K562 (cell line): Measurements from ENCODE around the gene JPH3.

Experiments used
- ZC3H11A ChIP-seq: IDR thresholded peaks from 2 replicates; pipeline ENCODE4 v1.6.1; 2012; ENCODE audit warnings: low read depth, low read length, improper control_type of control experiment
- ZNF785 ChIP-seq: fragments of 250-450 bp; sonication (Bioruptor Pico); IDR thresholded peaks from 2 replicates; pipeline ENCODE4 v1.4.0; 2020; ENCODE audit warnings: mild to moderate bottlenecking
- TF ChIP-seq, protein P1 (sequence below): sonication (generic); formaldehyde crosslinking; IDR thresholded peaks from 2 replicates; pipeline ENCODE4 v1.8.1; 2023; ENCODE audit warnings: mild to moderate bottlenecking, missing genetic modification reagents
- TF ChIP-seq, protein P2 (sequence below), 2 experiments: fragments of 450-650 bp in 1 of 2; sonication (generic) in 1 of 2; formaldehyde crosslinking in 1 of 2; IDR thresholded peaks in 1 of 2; conservative IDR thresholded peaks in 1 of 2; 2 replicates each; pipeline versions ENCODE4 v1.6.1 to v1.8.1; 2016 to 2023; ENCODE audit warnings: mild to moderate bottlenecking in 2 of 2, moderate library complexity in 2 of 2, inconsistent platforms in 1 of 2, missing genetic modification reagents in 1 of 2
- TF ChIP-seq, protein P3 (sequence below), 3 experiments: IDR thresholded peaks in 2 of 3; conservative IDR thresholded peaks in 1 of 3; 2 replicates each; pipeline ENCODE4 v1.5.1; 2011 to 2012; ENCODE audit warnings: low read length in 3 of 3, mild to moderate bottlenecking in 3 of 3, control low read depth in 2 of 3, improper control_type of control experiment in 1 of 3, inconsistent platforms in 1 of 3, low read depth in 1 of 3, mixed read lengths in 1 of 3, moderate library complexity in 1 of 3; ENCODE audit not compliant: insufficient read depth in 2 of 3

DNA sequence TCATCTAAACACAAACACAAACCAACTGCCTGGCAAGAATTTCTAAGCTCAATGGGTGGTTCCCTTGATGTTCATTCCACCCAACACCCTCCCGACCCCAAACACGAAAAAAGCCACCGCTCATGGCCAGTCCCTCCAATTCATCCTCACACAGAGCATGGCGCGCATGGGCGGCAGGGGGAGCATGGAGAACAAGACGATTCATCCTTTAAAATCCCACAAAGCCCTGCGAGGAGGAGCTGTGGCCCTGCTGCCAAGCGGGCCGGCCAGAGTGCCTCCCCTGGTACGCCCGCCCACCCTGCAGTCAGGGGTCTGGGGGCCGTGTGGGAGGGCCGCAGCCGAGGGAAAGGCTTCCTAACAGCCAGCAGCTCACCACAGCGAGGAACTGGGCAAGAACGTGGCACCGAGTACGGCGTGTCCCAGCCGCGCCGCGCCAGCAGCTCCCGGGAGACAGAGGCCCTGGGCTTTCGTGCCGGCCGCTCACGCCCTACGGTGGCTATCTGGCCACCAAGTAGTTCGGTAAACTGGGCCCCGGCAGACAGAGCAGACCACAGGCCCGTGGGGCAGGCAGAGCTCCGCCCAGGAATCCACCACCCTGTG, 102.5 kb downstream of the JPH3 start:
- TF ChIP-seq, protein P1, sequence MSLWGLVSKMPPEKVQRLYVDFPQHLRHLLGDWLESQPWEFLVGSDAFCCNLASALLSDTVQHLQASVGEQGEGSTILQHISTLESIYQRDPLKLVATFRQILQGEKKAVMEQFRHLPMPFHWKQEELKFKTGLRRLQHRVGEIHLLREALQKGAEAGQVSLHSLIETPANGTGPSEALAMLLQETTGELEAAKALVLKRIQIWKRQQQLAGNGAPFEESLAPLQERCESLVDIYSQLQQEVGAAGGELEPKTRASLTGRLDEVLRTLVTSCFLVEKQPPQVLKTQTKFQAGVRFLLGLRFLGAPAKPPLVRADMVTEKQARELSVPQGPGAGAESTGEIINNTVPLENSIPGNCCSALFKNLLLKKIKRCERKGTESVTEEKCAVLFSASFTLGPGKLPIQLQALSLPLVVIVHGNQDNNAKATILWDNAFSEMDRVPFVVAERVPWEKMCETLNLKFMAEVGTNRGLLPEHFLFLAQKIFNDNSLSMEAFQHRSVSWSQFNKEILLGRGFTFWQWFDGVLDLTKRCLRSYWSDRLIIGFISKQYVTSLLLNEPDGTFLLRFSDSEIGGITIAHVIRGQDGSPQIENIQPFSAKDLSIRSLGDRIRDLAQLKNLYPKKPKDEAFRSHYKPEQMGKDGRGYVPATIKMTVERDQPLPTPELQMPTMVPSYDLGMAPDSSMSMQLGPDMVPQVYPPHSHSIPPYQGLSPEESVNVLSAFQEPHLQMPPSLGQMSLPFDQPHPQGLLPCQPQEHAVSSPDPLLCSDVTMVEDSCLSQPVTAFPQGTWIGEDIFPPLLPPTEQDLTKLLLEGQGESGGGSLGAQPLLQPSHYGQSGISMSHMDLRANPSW (CRISPR knock-in tag), result no peak
- TF ChIP-seq, protein P2, sequence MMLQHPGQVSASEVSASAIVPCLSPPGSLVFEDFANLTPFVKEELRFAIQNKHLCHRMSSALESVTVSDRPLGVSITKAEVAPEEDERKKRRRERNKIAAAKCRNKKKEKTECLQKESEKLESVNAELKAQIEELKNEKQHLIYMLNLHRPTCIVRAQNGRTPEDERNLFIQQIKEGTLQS (IDR thresholded peaks at IDR 0.05), result no peak
- TF ChIP-seq, protein P2 (CRISPR knock-in tag; conservative IDR thresholded peaks at IDR 0.05), result no peak
- TF ChIP-seq, protein P3, sequence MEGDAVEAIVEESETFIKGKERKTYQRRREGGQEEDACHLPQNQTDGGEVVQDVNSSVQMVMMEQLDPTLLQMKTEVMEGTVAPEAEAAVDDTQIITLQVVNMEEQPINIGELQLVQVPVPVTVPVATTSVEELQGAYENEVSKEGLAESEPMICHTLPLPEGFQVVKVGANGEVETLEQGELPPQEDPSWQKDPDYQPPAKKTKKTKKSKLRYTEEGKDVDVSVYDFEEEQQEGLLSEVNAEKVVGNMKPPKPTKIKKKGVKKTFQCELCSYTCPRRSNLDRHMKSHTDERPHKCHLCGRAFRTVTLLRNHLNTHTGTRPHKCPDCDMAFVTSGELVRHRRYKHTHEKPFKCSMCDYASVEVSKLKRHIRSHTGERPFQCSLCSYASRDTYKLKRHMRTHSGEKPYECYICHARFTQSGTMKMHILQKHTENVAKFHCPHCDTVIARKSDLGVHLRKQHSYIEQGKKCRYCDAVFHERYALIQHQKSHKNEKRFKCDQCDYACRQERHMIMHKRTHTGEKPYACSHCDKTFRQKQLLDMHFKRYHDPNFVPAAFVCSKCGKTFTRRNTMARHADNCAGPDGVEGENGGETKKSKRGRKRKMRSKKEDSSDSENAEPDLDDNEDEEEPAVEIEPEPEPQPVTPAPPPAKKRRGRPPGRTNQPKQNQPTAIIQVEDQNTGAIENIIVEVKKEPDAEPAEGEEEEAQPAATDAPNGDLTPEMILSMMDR (IDR thresholded peaks at IDR 0.05 in 2 of 3, conservative IDR thresholded peaks at IDR 0.05 in 1 of 3; ENCODE audit: insufficient read depth in 2 of 3, low read depth in 1 of 3, low read length in 3 of 3), result no peak
- TF ChIP-seq ZNF785 (CRISPR knock-in tag) (no peak), ZC3H11A (no peak)
